Measurements from ENCODE around the gene CACNA2D2.
A peak's percentile ranks its signal among the peaks of the same experiment; 100 is the strongest.

Gene CACNA2D2

DNA sequence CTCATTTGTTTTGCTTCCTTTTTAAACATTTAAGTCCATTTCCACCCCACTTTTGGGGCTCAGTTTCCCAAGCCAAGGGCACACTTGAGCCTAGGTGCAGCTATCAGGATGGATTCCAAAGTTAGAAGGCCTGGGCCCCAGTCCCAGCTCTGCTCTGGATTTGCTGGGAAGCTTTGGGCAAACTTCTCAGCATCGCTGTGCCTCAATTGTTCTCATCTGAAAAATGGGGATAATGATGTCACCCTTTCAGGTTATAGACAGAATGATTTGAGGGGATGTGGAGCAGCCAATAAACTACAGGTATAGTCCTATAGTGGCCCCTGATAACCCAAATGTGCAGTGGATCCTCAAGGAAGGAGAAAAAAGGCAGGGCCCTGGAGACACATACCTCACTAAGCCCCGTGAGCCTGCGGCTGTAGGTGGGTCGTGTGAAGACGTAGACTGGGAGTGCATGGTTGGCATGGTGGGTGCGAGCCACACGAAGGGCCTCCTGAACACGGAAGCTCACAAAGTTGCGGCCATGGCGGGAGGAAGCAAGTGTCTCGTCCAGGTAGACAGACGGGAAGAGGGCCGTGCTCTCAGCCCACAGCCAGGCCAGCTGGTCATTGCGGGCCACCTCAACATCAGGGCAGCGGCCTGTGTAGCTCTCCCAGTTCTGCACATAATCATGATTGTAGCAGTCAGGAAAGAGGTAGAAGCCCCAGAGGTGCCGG lies 184.1 kb downstream of the CACNA2D2 start:
- H3K27me3 Mint-ChIP-seq (ENCODE audit: low read depth) = no peaks in the 10 kb centered on the region
- peaks cover 4% of the 10 kb centered on the region for H3K36me3 Mint-ChIP-seq (ENCODE audit: low read depth)
- H3K9me3 Mint-ChIP-seq = no peaks in the 10 kb centered on the region
- peaks cover 25% of the 10 kb centered on the region for H3K4me1 Mint-ChIP-seq (ENCODE audit: low read depth)
- DNase-seq (ENCODE audit: low spot score) = no peak
- peak overlapping the region; percentile 42 for H3K4me3 Mint-ChIP-seq
- no peak overlapping the region for H3K27ac Mint-ChIP-seq

DNA sequence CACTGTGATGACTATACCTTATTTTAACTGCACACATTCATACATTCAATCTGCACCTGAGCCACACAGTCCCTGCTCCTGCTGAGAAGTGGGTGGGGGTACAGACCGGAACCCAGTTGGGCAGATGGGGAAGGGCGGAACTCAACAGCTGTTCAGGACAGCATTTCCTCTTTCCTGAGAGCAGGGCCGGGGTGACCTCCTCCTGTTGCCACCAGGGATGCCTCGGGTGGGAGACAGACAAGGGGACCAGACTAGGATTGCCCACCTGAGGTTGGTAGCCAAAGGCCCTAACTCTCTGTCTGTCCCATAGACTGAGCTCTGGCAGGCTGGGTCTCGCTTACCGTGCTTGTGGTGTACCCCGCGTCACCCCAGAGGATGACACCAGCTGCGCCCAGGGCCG lies 184.8 kb downstream of the CACNA2D2 start:
- Mint-ChIP-seq H3K36me3 (ENCODE audit: low read depth) (peaks cover 4% of the 10 kb centered on the region), H3K4me3 (no peak overlapping the region), H3K4me1 (ENCODE audit: low read depth) (peaks cover 26% of the 10 kb centered on the region), H3K27ac (no peak overlapping the region), H3K27me3 (ENCODE audit: low read depth) (no peaks in the 10 kb centered on the region), H3K9me3 (no peaks in the 10 kb centered on the region)
- DNase-seq (ENCODE audit: low spot score) = no peak

DNA sequence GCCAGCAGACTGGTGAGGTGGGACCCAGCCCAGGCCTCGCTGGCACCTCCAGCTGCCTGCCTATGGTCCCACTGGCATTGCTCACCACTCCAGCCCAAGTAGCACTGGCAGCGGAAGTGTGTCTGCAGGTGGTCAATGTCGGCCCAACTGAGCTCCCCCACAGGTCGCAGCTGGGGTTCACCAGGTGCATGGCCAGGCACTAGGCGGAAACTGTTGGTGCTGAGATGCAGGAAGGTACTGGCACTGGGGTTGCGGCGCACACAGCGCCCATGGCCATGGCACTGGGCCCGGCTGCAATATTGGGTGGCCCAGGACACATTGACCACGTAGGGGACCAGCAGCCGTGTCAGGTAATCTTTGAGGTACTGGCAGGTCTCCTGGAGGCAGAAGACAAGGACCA lies 185.3 kb downstream of the CACNA2D2 start:
- Mint-ChIP-seq H3K27me3 (ENCODE audit: low read depth) (no peaks in the 10 kb centered on the region), H3K9me3 (no peaks in the 10 kb centered on the region), H3K36me3 (ENCODE audit: low read depth) (peaks cover 4% of the 10 kb centered on the region), H3K27ac (no peak overlapping the region), H3K4me1 (ENCODE audit: low read depth) (peaks cover 26% of the 10 kb centered on the region), H3K4me3 (no peak overlapping the region)
- no peak for DNase-seq (ENCODE audit: low spot score)

DNA sequence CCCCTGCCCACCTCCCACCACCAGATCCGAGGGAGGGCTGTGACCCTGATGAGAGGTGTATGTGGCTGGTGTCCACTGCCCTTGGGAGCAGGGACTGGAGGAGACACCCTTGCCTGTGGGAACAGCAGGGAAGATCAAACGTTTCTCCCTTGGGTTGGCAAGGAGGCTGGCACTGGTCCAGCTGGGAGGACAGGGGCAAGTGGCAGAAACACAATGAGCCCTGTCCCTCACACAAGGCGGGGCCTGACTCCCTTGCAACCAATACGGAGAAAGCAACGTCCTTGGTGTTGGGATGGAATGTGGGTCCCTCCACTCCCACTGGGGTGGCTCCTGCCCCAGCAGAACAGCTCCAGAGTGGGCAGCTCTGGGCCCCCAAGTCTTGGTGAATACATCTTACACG lies 186.1 kb downstream of the CACNA2D2 start:
- no peak overlapping the region for H3K27ac Mint-ChIP-seq
- H3K4me1 Mint-ChIP-seq (ENCODE audit: low read depth) = peaks cover 26% of the 10 kb centered on the region
- H3K36me3 Mint-ChIP-seq (ENCODE audit: low read depth) = peaks cover 4% of the 10 kb centered on the region
- H3K27me3 Mint-ChIP-seq (ENCODE audit: low read depth) = no peaks in the 10 kb centered on the region
- no peak overlapping the region for H3K4me3 Mint-ChIP-seq
- no peaks in the 10 kb centered on the region for H3K9me3 Mint-ChIP-seq
- no peak for DNase-seq (ENCODE audit: low spot score)

DNA sequence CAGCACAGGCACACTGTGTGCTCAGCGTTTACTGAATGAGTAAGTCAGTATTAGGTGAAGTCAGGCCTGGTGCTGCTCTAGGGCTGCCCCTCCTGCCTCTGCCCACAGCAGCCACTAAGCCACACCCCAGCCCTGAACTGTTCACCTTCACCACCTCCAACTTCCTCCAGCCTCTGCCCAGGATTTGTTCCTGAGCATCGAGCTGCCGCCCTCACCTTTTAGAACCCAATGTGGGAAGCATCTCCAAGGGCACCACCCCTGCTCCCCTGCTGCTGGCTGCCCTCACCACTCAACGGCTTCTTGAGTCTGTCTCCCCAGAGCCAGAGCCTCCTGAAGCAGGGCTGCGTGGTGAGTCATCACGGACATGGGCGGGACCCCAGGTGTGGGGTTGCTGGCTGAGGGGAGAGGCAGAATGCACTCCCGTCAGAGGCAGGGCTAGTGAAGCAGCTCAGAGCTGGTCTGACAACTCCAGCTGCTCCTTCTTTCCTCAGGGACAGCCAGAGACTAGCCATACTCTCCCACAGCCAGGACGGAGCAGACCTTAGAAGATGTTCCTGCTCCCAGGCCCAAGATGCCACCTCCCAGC lies 186.7 kb downstream of the CACNA2D2 start:
- Mint-ChIP-seq H3K4me3 (peak overlapping the region; percentile 54), H3K4me1 (ENCODE audit: low read depth) (peaks cover 26% of the 10 kb centered on the region), H3K27me3 (ENCODE audit: low read depth) (no peaks in the 10 kb centered on the region), H3K9me3 (no peaks in the 10 kb centered on the region), H3K27ac (peak overlapping the region; percentile 83), H3K36me3 (ENCODE audit: low read depth) (peaks cover 4% of the 10 kb centered on the region)
- no peak for DNase-seq (ENCODE audit: low spot score)

DNA sequence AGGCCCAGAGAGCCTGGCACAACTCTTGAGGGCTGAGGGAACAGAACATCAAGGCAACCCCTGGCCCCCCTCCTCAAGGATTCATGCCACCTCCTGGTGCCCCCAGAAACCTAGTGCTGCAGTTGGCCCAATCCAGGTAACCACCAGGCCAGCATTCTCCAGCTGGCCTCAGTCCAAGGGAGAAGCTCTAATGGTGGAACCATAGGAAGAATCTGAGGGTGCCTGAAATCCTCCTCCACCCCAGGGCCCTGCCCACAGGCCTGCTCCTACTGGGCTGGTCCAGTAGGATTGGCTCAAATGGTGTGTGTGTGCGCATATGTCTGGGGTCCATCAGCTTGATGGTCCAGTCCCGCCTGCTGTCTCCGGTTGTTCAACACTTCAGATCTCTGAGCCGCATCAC lies 188.6 kb downstream of the CACNA2D2 start:
- DNase-seq (ENCODE audit: low spot score) = no peak
- Mint-ChIP-seq H3K4me1 (ENCODE audit: low read depth) (peaks cover 20% of the 10 kb centered on the region), H3K4me3 (no peak overlapping the region), H3K9me3 (peaks cover 2% of the 10 kb centered on the region), H3K27me3 (ENCODE audit: low read depth) (no peaks in the 10 kb centered on the region), H3K27ac (no peak overlapping the region), H3K36me3 (ENCODE audit: low read depth) (peaks cover 5% of the 10 kb centered on the region)

DNA sequence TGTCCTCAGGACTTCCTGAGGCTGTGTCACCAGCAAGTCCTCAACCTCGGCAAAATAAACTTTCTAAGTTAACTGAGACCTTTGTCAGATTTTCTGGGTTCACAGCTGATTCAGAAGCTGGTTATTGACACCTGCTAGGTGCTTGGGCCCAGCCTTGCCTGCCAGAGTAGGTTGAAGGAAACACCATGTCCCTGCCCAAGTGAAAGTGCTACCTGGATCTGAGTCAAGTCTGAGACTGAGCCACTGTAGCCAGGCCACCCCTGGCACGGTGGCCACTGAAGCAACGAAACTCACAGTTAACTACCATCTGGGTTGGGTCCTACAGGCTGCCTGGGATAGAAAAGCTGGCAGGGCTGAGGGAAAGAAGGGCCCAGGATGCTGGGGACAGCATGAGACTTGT lies 189.1 kb downstream of the CACNA2D2 start:
- Mint-ChIP-seq H3K4me3 (no peak overlapping the region), H3K9me3 (peaks cover 6% of the 10 kb centered on the region), H3K36me3 (ENCODE audit: low read depth) (peaks cover 7% of the 10 kb centered on the region), H3K4me1 (ENCODE audit: low read depth) (peaks cover 18% of the 10 kb centered on the region), H3K27me3 (ENCODE audit: low read depth) (no peaks in the 10 kb centered on the region), H3K27ac (no peak overlapping the region)
- DNase-seq (ENCODE audit: low spot score) = no peak
